Inferior parietal cortex (tissue), 1 donor: ENCODE results near the gene TMX1.

Experiments used
- DNase-seq: peaks from one replicate; pipeline ENCODE4 v3.0.0-alpha.2; 2016; ENCODE audit errors: extremely low spot score

The TMX1 gene

DNA sequence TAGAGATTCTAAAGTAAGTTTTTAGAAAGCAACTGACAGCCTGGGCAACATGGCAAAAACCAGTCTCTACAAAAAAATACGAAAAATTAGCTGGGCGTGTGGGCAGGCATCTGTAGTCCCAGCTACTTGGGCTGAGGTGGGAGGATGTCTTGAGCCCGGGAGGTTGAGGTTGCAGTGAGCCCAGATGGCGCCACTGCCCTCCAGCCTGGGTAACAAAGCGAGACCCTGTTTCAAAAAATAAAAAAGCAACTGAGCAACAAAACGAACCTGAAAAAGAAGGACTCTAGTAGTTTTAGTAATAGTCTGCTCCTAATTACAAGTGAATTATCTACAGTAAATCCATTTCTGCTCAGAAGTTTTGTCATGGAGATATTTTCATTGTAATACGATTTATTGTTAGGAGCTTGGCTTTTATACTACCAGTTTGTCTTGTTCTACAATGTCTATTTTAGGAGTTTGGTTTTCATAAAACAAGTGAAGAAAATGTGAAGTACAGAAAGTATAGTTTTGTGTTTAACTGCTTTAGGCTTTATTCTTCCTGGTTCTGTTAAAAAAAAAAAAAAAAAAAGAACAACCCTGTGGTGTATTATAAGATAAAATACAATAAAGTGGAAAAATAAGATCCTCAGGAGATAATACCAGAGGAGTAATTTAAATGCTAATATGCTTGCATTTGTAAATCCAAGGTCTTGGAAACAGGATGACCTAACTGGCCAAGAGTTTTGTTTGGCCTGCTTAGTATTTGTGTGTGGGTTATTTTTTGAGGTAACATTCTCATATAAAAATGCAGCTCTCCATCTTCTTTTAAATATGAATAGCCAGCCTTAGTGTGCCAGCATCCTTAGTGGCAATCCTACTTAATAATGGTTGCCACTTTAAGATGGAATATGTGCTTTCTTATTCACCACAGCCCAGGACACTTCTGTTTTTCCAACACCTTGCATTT is 2.8 kb downstream of the TMX1 start:
- no peak for DNase-seq

DNA sequence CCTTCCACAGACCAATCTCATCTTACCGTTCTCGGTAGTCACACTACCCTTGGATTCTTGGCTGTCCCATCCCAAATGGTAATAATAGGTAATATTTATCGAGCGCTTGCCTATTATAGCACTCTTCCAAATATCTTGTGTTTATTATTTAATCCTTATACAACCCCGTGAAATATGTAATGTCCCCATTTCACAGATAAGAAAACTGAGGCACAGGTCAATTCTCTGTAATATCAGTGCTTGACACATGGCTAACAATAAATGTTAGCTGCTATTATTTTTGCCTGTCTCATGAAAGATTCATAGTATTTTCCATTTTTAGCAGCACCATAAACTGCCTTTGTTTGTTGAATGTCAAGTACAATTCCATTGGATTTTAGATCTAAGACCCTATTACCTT is 4.5 kb downstream of the TMX1 start:
- no peak for DNase-seq

DNA sequence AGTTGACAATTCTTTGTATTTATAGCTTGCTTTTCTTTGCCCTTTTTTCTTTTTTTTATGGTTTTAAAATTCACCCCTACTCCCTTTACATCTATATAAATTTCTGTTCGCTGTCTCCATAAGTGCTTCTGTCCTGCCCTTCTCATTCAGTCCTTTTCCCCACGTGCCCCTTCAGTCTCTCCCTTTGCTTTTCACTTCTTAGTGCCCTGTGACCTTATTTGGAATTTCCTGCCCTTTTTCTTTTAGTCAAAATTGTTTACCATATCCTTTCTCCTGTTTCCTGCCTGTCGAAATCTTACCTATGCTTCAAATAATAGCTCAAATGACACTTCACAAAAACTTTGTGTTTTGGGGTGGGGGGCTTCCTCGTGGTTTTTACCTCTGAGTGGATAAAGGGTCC is 6.0 kb downstream of the TMX1 start:
- DNase-seq = no peak

DNA sequence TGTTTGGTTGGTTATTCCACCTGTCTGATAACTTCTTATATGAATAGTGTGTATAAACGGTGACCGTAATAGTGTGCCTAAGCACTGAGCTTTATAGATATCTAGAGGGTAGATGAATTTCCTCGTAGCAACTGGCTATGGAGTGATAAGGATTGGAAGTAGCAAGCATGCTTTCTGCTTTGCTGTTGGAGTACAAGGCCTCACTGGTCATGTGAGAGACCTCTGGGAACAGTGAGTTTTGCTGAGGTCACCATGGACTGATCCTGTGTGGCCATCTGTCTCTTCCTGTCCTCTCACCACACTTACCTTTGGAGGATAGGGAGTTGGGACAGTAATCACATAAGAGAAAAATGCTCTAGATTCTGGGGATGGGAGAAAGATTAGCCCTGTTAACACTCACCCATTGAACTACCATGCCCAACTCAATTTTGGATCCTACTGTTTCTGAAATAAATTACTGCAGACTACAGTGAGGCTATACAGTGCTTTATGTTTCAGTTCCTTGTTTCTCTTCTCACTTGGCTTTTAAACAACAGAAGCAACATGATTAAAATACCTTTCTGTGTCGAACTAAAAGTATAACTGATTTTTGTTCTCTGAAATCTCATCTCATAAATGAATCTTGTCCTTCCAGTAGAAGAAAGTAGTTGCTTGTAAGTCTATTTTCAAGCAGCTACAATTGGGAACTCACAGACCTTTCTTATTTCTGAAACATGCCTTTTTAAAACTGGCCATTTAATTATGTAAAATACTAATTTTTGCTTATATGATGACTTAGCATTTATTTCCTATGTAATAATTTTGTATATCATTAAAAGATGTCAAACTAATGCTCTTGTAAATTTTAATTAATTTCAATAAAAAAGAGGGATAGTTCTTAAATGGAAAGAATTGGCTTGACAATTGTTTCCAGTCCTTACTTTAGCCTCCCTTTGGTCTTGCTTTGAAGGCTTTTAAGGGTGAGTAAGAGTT is 8.3 kb downstream of the TMX1 start:
- no peak for DNase-seq

DNA sequence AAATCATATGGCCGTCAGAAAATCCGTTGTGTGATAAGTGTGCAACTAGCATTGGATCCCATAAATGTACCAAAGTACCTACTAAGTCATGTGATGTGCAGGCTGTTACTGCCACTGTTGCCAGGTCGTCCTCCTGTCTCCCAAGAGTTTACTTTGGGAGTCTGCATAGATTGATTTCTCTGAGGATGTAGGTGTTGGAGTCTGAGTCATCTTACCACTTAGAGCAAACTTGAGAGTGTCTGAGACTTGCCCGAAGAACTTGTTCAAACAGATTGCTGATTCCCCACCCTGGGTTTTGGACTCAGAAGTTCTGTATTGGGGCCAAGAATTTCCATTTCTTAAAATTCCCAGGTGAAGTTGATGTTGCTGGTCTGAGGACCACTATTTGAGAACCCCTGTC is 11.4 kb downstream of the TMX1 start:
- no peak for DNase-seq

DNA sequence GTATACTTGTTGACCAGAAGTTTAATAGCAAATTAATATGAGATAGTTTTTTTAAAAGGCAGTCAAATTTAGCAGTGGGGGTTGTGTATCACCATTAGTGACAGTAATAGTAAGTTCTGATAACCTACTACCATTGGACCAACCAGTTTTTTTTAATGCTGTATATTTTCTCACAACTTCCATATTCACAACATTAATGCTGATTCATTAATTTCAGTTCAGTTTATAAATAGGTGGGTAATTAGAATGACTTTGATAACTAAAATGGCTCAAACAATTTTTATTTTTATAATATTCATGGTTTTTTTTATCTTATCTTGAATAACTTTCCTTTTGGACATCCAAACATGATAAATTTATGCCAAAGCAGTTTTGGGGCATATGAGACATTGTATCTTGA is 13.8 kb downstream of the TMX1 start:
- no peak for DNase-seq

DNA sequence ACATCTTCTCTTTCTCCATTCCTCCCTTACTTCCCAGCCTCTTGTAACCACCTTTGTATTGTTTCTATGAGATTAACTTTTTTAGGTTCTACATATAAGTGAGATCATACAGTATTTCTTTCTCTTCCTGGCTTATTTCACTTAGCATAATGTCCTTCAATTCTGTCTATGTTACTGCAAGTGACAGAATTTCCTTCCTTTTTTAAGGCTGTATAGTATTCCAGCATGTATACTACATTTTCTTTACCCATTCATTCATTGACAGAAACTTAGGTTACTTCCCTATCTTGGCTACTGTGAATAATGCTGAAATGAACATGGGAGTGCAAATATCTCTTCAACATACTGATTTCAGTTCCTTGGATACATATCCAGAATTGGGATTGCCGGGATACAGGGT is 18.2 kb downstream of the TMX1 start:
- no peak for DNase-seq

DNA sequence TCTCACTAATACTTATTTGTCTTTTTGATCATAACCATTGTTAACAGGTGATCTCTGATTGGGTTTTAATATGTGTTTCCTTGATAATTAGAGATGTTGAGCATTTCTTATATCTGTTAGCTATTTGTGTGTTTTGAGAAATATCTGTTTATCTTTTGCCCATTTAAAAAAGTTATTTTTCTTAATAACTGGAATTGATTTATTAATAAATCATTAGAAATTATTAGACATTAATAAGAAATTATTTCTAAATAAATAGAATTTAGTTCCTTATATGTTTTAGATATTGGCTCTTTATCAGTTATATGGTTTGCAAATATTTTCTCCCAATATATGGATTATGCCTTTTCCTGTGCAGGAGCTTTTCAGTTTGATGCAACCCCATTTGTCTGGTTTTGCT is 18.7 kb downstream of the TMX1 start:
- DNase-seq = no peak

DNA sequence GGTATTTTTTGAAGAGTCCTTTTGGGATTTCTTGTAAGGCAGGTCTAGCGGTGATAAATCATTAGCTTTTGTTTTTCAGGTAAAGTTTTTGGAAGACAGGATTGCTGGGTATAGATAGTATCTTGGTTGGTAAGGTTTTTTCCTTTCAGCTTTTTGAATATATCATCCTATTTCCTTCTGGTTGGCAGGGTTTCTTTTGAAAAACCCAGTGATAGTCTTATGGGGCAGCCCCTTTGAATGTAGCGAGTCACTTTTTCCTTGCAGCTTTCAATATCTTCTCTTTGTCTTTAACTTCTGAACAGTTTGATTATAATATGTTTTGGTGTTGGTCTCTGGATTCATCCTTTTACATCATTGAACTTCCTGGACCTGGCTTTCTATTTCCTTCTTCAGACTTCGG is 20.2 kb downstream of the TMX1 start:
- DNase-seq = no peak

DNA sequence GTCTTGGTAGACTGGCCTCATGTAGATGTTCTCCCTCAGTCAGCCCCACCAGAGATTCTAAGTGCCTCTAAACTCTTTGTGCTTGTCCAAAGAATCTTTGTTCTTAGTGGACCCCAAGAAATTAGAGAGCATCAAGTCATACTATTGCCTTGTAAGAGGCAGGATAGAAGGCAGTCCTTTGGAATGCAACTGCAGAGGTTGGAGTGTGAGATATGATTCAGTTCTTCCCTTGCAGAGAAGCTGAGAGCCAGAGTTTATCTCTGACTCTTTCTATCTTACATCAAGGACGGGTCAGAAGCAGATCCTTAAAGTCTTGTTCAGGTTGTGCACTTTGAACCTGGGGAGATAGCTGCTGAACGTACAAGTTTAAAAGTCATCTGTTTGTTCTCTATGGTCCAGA is 21.1 kb downstream of the TMX1 start:
- no peak for DNase-seq

DNA sequence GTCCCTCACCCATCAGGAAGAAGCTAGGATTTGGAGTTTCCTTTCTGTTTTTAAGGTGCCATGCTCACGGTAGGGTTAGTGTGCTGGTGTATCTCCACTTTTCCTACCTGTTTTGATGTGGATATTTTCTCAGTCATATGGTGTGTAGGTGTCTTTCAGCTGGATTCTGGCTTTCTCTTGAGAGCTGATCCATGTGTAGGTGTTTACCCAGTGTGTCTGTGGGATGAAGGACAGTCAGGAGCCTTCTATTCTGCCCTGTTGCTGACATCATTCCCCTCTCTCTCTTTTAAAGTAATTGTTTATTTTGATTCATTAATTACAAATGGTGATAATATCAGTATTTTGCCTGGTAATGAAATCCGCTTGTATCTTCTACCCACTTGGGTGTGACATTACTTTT is 22.8 kb downstream of the TMX1 start:
- no peak for DNase-seq

DNA sequence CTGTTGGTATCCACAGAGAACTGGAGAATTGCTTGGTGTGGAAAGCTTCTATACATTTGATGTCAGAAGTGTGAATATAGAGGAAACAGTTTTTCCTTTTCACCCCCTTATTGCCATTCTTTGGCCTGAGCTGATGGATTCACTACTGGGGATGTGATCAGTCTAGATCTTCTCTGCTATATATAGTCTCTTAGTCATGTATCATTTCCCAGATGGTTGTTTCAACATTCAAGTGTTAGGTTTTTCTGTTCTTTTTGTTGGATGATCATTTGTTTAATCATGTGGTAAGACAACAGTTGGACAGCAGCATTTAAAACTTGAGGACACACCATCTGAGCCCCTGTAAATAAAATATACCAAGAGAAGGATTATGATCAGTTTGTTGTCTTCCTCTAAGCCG is 29.6 kb downstream of the TMX1 start:
- DNase-seq = no peak

DNA sequence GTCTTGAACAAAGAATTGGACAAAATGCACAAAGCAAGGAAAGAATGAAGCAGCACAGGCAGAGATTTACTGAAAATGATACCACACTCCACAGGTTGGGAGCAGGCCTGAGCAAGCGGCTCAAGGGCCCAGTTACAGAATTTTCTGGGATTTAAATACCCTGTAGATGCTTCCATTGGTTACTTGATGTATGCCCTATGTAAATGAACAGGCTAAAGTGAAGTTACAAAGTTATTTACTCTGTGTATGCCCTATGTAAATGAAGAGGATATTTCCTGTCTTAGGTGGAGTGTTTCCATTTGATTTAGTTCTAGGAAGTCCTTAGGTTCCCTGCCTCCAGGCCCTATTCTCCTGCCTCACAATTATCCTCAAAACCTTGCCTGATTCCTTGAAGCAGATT is 36.6 kb downstream of the TMX1 start:
- DNase-seq = no peak

DNA sequence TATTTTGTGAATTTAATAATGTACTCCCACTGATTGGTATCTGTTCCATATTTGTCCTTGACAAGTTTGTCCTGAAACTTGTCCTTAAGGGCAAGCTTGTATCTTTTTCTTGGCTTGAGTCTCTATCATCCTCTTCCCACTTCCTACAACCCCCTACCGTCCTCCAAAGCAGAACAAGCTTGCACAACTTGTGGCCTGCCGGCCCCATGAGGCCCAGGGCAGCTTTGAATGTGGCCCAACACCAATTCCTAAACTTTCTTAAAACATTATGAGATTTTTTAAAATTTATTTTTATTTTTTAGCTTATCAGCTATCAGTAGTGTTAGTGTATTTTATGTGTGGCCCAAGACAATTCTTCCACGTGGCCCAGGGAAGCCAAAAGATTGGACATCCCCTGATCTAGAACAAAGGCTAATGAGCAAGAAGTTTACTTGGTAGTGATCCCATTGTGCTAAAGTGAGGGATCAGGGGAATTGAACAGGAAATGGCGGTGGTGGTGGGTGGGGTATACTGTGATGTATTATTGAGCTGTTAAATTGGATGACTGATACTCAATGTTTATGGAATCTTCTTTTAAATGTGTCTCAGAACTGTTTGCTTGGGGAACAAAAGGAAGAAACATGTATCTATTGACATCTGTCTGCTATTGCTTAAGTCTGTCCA is 37.8 kb downstream of the TMX1 start:
- DNase-seq = no peak

DNA sequence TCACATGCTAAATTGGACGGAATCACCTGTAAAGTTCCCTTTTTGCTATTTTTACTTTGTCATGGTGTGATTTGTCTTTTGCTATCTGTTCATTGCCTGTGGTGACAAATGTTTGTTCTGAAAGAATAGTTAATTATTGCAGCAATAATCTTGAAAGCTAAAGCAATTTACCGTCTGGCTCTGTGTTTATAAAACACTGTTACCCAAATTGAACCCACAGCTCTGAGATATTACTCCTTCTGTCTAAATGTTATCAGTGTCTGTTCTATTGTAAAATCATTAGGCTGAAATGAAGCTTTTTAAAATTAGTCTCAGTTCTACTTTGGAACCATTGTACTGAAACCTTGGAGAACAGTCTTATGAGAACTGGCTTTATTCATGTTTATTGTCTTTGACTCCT is 42.5 kb downstream of the TMX1 start:
- no peak for DNase-seq

DNA sequence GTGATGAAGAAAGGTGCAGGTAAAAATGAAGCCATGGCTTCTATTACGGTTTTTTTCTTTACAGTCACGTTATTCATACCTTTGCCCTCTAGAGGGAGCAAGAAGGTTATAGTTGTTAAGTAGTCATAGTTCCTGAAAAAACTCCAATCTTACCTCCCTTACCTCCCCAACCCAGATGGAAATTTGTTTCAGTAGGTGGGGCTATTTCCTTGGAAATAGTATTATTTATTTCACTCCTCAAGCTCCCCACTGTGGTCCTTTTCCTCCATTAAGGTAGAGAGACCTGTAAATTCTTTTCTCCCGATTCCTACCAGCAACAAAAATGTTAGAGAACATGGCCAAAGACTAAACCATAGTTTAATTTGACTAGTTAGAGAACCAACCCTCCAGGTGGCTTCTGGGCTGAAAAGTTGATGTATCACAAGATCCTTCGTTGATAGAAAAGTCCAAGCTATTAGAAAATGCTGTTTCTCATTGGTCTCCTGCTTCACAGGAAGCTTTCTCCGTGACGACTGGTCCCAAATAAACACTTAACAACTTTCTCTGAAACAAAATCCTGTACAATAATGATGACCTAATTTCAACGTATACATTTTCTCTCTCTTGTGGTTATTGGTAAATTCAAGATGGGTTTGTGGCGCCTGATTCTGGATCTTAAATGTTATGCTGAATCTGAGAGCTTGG is 43.5 kb downstream of the TMX1 start:
- DNase-seq = peak; percentile 89

DNA sequence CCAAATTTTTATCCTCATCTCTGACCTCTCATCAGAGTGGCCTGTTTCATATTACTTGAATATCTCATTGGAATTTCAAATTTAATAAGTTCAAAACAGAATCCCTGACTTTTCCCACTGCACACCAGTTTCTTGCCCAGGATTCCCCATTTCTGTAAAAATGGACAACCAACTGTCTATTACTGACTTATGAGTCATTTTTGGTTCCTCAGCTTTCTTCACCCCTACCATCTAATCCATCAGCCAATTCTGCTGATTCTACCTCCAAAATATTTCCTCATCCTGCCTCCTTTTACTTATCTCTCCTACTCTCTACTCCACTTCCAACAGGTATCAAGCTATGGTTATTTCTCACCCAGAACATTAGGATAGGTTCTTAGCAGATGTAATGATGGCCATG is 44.2 kb downstream of the TMX1 start:
- DNase-seq = no peak

DNA sequence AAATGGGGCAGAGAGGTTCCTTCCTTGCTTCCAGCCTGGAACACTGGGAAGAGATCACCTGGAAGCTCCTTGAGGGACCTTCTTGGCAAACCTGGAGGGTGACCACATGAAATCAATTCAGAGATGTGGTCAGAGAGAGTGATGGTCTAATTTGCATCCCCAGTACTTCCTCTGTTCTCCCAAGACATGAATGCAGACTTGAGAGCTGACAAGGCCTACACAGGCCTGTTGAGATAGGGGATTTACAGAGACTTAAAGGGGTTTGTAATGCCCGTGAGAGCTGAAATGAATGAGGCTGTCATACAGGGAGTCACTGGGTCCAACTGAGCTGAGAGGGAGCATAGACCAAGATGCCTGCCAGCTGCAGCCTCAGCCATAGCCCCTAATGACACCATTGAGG is 45.1 kb downstream of the TMX1 start:
- no peak for DNase-seq

DNA sequence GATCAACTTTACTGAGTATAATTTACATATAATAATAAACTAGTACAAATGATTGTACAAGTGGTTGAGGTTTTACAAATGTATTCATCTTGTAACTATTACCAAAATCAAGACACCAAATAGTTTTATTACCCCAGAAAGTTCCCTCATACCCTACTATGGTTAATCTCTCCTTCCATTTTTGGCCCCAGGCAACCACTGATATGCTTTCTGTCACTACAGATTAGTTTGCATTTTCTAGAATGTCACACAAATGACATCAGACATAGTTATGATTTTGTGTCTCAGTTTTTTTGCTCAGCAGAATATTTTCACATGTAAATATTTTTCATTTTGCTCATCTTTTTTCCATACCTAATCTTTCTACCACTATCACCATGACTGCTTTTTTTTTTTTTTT is 49.1 kb downstream of the TMX1 start:
- no peak for DNase-seq

DNA sequence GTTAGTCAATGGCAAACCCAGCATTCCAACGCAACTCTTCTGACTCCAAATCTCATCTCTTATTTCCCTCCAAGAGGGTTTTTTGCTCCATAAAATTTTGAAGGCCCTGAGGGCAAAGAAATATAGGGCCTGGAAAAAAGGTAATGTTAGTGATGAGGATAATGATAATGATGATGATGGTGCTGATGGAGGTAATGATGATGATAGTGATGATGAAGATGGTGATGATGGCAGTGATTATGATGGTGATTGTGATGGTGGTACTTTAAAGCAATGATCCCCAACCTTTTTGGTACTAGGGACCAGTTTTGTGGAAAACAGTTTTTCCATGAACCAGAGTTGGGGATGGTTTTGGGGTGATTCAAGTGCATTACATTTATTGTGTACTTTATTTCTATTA is 50.1 kb downstream of the TMX1 start:
- DNase-seq = no peak

DNA sequence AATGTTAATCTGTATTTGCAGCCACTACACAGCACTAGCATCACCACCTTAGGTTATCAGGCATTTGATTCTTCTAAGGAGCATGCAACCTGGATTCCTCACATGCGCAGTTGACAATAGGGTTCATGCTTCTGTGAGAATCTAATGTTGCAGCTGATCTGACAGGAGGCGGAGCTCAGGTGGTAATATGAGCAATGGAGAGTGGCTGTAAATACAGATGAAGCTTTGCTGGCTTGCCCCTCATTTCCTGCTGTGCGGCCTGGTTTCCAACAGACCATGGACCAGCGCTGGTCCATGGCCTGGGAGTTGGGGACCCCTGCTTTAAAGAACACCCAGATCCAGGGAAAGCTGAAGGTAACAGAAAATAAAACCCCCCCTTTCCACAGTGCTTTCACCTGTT is 51.0 kb downstream of the TMX1 start:
- no peak for DNase-seq
